HG02885 (cell line): ENCODE results near the gene TH.

Experiments
- ATAC-seq: cut with Tn5 transposase; IDR thresholded peaks from one replicate; pipeline ENCODE4 v1.9.1; 2021; ENCODE audit warnings: mild to moderate bottlenecking; ENCODE audit not compliant: unreplicated experiment, poor library complexity

The TH gene

DNA sequence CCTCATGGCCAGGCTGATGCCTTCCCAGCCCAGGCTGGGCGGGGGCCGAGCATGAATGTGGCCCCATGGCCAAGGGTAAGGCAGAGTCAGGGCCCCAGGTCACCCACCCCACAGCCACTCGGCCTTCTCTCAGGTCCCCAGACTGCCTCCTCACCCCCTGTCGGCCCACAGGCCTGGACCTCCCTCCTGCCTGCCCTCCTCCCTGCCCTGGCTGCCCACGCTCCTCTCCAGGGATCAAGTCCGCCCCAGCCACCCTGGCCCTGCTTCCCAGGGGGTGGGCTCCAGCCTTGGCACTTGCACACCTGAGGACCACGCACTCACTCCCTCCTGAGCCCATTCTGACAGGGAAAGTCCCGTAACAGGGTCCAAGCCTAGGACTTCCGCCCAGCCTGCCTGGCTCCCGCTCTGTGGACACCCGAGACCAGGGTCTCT is 37.8 kb upstream of the TH start:
- no peak for ATAC-seq

DNA sequence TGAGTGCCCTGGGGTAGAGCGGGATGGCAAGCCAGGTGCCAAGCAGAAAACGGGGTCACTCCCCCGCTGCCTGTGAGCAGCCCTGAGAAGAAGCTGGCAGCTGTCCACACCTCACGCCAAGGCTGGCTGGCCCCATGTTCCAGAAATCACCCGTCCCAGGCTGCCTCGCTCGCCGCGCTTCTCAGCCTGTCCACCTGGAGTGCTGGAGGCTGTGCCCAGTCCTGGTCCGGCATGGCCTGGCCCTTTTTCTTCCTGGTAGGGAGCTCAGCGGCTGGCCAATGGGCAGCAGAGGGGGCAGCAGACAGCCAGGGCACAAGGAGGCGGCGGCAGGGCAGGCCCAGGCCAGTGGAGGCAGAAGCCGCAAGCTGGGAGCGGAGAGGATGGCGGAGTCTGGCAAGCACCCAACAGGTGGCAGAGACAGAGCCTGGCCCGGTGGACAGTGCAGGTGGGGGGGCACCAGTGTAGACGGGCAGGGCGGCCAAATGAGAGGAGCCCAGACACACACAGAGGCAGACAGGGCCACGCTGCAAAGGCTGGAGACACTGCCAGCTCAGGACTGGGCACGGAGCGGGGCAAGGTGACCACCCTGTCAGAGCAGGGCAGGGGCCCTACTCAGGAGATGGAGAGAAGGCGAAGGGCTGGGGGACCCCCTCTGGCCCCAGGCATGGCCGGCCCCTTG is 37.2 kb upstream of the TH start:
- ATAC-seq, result no peak

DNA sequence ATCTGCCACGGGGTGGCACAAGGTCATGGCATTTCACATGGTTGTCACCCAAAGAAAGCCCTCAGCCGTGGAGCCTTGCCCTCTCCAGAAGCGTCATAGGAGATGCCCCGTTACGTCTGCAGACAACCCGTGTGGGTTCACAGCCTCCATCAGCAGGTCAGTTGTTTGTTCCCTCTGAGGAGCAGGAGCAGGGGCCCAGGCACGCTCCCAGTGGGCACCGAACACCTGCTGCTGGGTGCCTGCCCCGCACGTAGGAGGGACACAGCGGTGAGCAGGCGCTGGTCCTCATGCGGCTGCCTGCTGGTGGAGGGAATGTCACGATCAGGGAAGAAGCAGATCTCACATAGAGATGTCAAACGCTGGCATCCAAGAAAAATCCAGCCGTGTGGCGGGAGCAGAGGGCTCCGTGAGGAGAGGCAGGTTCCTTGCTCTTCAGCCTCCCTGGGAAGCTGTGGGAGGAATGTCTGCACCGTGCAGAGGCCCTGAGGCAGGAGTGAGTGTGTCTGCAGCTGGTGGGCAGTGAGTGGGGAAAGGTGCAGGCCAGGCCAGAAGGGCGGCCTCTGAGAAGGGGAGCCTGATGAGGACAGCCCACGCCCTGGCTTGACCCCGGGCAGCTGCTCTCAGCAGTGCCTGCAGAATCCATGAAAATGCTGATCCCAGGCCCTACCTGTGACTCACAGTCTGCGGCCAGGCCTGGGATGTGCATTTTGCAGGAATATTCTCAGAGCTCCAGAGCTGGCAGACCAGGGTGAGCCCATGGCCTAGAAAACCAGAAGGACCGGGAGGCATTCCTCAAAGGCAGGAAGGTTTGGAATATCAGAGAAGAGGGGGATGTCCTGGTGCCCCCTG is 36.4 kb upstream of the TH start:
- no peak for ATAC-seq

GRCh38 chr11:2207212-2207611 is 35.6 kb upstream of the TH start:
- ATAC-seq, result no peak

DNA sequence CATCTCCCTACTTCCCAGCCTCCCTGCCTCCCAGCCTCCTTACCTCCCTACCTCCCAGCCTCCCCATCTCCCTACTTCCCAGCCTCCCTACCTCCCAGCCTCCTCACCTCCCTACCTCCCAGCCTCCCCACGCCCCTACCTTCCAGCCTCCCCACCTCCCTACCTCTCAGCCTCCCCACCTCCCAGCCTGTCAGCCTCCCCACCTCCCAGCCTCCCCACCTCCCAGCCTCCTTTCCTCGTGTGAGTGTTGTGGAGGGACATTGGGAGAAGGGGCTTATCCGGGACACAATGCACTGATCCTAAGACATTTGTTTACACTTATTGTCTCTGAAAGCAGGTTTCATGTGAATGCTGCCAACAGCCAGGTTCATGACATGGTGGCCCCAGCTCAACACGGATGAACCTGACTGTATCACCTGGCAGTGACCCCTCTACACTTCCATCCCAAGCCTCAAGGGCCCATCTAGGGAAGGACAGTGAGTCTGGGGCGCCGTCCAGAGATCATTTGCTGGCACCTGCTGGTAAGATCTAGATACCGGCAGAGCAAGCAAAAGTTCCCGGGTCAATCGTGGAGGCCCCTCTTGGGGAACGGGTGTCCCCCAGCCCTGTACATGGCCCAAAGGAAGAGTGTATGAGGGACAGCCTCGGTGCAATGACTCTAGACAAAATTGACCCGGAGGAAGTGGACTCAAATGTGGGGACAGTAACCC is 34.5 kb upstream of the TH start:
- ATAC-seq, result no peak

GRCh38 chr11:2205214-2205720 is 33.7 kb upstream of the TH start:
- ATAC-seq, result no peak

DNA sequence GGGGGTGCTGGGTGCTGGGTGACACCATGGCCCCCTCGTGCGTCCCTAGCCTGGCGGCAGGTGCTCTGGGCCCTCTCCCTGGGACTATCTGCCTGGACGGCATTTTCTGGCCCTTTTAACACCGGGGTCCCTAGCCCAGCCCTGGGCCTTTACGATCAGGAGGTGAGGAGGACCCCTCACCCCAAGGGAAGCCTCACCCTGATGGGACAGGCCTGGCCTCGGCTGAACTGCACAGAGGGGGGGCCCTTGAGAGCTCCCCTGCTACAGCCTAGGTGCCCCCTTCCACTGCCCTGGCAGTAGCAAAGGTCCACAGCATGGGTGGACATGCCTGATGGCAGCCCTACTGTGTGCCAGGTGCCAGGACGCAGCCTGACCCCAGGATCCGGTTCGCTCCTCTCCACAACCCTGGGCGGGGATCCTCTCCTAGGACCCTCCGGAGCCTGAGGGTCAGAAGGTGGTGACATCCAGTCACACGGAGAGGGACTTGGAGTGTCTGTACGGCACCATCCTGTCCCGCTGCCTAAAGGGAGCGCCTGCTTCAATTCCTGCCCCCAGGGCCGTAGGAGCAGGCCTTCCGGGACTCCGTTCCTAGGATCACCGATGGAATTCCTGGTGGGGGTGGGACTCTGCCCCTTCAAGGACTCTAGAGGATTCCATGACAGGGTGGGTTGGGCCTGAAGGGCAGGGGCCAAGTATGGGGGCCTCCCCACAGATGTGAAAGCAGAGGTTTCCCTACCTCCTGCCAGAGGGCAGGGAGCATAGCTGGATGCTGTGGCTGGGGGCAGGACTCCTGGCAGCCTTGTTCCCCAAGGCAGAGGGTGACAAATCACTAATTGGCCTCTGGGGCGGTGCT is 33.0 kb upstream of the TH start:
- no peak for ATAC-seq

DNA sequence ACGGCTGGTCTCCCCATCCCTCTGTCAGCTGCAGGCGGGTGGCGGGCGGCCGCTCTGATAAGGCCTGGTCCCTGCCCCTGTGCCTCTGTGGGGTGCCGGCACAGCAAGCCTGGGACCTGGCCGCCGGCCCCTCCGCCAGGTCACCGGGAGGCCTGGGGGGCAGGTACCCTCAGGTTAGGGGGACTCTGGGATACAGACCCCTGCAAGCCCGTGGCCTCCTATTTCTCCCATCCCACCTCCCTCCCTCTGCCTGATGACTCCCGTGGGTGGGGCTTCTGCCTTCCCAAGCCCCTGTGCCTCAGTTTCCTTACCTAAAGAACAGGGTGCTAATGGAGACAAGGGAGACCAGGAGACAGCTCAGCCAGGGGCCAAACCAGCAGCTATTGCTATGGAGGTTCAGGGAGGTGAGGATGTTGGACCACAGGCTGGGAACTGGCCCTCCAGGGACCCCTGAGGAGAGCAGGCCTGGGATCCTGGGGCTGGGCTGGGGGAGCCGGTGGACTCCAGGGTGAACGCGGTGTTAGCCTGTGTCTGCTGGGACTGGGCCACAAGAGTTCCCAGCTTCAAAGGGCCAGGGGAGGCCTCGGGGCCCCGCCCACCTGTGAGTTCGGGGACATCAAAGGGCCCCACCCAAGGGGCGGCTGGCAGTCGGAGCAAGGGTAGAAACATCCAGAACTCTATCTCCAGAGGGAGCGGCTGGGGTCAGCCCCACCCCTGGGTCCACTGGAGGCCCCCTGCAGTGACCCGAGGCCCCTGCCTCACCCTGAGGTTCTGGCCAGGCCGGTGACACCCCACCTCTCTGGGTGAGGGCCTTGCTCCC is 32.0 kb upstream of the TH start:
- no peak for ATAC-seq

GRCh38 chr11:2202900-2203439 is 31.4 kb upstream of the TH start:
- no peak for ATAC-seq

GRCh38 chr11:2202071-2202899 is 30.7 kb upstream of the TH start:
- no peak for ATAC-seq

- ATAC-seq, result no peak
Measured at GRCh38 chr11:2201542-2201941, 29.9 kb upstream of the TH start.

DNA sequence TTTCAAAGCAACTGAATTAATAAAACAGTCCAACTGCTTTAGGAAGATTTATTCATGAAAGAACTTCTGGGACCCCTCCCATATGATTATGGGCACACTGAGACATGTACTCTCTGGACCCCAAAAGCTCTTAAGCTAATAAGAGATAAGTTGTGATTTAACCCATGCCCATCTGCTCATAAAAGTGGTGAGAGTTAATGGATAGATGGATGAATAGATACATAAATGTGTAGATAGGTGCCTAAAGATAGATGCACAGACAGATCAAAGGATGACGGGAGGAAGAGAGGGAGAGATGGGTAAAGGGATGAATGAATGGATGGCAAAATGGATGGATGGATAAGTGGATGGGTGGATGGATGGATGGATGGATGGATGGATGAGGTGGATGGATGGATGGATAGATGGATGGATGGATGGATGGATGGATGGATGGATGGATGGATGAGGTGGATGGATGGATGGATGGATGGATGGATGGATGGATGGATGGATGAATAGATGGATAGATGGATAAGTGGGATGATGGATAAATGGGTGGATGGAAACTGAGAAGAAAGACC is 29.4 kb upstream of the TH start:
- no peak for ATAC-seq

- no peak for ATAC-seq
Measured at GRCh38 chr11:2200536-2200935, 28.9 kb upstream of the TH start.

DNA sequence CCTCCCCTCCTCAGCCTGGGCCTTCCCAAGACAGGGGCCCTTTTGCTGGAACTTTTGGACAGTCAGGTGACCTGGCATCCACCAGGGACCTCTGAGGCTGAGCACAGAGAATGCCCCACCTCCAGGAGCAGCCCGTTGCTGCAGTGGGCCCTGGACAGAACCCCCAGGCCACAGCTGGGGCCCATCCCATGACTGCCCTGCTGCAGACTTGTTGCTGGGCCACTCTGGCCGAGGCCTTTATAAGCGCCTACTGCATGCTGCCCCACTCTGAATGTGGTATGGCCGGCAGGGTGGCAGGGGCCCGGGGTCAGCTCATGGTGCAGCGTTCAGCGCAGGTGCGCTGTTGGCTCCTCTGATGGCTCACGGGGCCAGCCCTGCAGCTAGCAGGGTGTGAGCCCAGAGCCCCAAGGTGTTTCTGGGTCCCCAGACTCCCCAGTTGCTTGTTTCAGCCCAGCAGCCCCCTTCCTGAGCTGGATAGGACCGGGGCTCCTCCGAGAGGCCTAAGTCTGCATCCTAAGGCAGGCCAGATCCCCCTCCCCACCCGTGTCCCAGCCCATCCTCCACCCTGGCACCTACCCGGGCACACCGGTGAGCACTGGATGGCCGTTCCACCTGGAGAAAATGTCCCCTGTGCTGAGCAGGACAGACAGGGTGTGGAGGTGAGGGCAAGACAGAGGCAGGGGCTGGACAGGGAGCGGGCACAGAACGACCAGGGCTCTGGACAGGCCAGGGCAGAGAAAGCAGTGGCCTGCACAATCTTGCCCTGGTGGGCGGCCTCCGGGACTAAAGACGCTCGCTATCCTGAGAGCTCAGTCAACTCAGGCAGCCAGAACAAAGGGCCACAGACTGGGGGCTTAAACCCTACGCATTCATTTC is 28.1 kb upstream of the TH start:
- ATAC-seq, result no peak

DNA sequence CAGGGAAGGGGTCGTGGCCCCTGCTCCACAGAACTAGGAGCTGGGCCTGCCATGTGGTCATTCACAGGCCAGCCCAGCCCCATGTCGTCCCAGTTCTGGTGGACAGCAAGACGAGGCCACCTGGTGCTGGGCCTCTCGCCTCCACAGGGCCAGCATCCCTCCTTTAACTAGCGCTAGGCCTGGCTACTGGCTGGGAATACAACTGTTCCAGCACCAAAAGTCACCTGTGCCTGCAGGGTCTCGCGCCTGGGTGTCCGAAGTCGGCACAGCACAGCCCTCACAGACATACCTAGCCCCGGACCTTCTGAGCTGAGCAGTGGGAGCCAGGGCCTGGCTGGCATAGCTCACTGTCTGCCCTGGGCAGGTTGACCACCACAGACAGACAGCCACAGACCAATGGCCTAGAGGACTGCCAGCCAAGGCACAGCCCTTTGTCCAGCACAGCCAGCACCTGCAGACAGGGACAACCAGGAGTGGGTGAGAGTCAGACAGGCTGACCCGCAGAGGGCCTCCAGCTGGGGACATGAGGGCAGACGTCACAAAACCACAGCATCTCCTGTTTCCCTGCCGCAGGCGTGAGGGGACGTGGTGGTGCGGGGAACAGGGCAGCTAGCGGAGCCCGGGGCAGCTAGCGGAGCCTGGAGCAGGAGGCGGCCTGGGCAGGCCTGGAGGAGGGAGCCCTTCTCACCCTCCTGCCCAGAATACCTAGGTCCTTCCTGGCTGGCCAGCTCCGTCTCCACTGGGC is 27.2 kb upstream of the TH start:
- no peak for ATAC-seq
